GM23248 (cell line): Measurements from ENCODE around the gene PLEKHA5. TPM values are rescaled to one million over a fixed set of nuclear protein-coding genes. Genes with fewer than 3 reads are reported as not detected.

Source experiments
- DNase-seq: peaks from one replicate; pipeline ENCODE4 v3.0.0-alpha.2; 2015
- H2AFZ ChIP-seq: fragments of 200-600 bp; sonication (generic); 2 replicates; pipeline ENCODE4 v1.6.1; 2016; ENCODE audit warnings: antibody characterized with exemption
- H3F3A ChIP-seq: fragments of 200-600 bp; sonication (generic); 2 replicates; pipeline ENCODE4 v1.6.1; 2016; ENCODE audit warnings: mild to moderate bottlenecking, antibody characterized with exemption, mixed run types; ENCODE audit not compliant: insufficient read depth
- H3K27ac ChIP-seq: fragments of 200-600 bp; sonication (generic); 2 replicates; pipeline ENCODE4 v1.5.1; 2016; ENCODE audit warnings: mild to moderate bottlenecking
- H3K27me3 ChIP-seq: fragments of 200-600 bp; sonication (generic); replicated peaks from 2 replicates; pipeline ENCODE4 v1.6.1; 2016; ENCODE audit warnings: mild to moderate bottlenecking; ENCODE audit not compliant: insufficient read depth
- H3K36me3 ChIP-seq: fragments of 200-600 bp; sonication (generic); 2 replicates; pipeline ENCODE4 v1.6.1; 2016; ENCODE audit warnings: low read depth, mild to moderate bottlenecking
- H3K4me1 ChIP-seq: fragments of 200-600 bp; sonication (generic); 2 replicates; pipeline ENCODE4 v1.6.1; 2016; ENCODE audit warnings: mild to moderate bottlenecking; ENCODE audit not compliant: insufficient read depth
- H3K4me2 ChIP-seq: fragments of 200-600 bp; sonication (generic); one replicate; pipeline ENCODE4 v1.6.1; 2016; ENCODE audit warnings: mild to moderate bottlenecking; ENCODE audit not compliant: unreplicated experiment
- H3K4me3 ChIP-seq: fragments of 200-600 bp; sonication (generic); 2 replicates; pipeline ENCODE4 v1.5.1; 2016; ENCODE audit warnings: mild to moderate bottlenecking
- H3K79me2 ChIP-seq: fragments of 200-600 bp; sonication (generic); 2 replicates; pipeline ENCODE4 v1.6.1; 2016; ENCODE audit warnings: mild to moderate bottlenecking; ENCODE audit not compliant: insufficient read depth
- H3K9ac ChIP-seq: fragments of 200-600 bp; sonication (generic); 2 replicates; pipeline ENCODE4 v1.6.1; 2016; ENCODE audit warnings: mild to moderate bottlenecking
- H3K9me2 ChIP-seq: fragments of 200-600 bp; sonication (generic); 2 replicates; pipeline ENCODE4 v1.6.1; 2016; ENCODE audit warnings: mixed run types, mild to moderate bottlenecking, moderate library complexity; ENCODE audit not compliant: insufficient read depth
- H3K9me3 ChIP-seq: fragments of 200-600 bp; sonication (generic); one replicate; pipeline ENCODE4 v1.6.1; 2017; ENCODE audit warnings: low read depth
- H4K20me1 ChIP-seq: fragments of 200-600 bp; sonication (generic); 2 replicates; pipeline ENCODE4 v1.6.0; 2016; ENCODE audit not compliant: insufficient read depth
- EZH2 ChIP-seq: fragments of 200-600 bp; sonication (generic); IDR thresholded peaks from 2 replicates; pipeline ENCODE4 v1.6.1; 2018; ENCODE audit warnings: antibody characterized with exemption, mild to moderate bottlenecking; ENCODE audit not compliant: insufficient read depth, poor library complexity, severe bottlenecking
- EZH2phosphoT487 ChIP-seq: fragments of 200-600 bp; sonication (generic); IDR thresholded peaks from 2 replicates; pipeline ENCODE4 v1.6.1; 2018; ENCODE audit warnings: antibody characterized with exemption, moderate library complexity, mild to moderate bottlenecking, low read depth; ENCODE audit not compliant: insufficient read depth
- WGBS, 2 experiments: methylation state at CpG; one replicate each; pipeline ENCODE4 v1.1.6; 2015 to 2017; ENCODE audit warnings: low lambda C conversion rate in 2 of 2, low coverage in 1 of 2; ENCODE audit errors: missing lambda C conversion rate in 2 of 2; 5-methylcytosine and 5-hydroxymethylcytosine counted together
- in situ Hi-C: fragments of 300-500 bp; cut with MboI; formaldehyde crosslinking; loops from 2 replicates; pipeline ENCODE4 v1.15.0; 2020
- polyA plus RNA-seq: library from polyadenylated mRNA; unstranded; fragments of >200 nt; fragmentation: Nextera tagmentation; extraction: Ambion mirVana; gene quantifications from 2 replicates; pipeline ENCODE4 v1.2.1, GENCODE V29; 2016
- total RNA-seq: library from RNA; depleted of rRNA; stranded (reverse); fragments of >200 nt; shearing (Covaris generic); gene quantifications from 2 replicates; pipeline ENCODE4 v1.2.3, GENCODE V29; 2014

The PLEKHA5 gene
- total and polyA plus RNA-seq, 2 experiments from 2014 or later, result 10.0 to 12.1 TPM

GRCh38 chr12:19234171-19234704 lies 104.7 kb downstream of the PLEKHA5 start:
- Histone ChIP-seq H3K4me1 (peaks cover 29% of the 10 kb centered on the region), H3F3A (peaks cover 33% of the 10 kb centered on the region), H4K20me1 (no peaks in the 10 kb centered on the region), H3K9me3 (no peaks in the 10 kb centered on the region), H3K9me2 (no peaks in the 10 kb centered on the region), H3K9ac (peak overlapping the region; percentile 7; the same call in 1 of the 2 replicates), H3K4me3 (peak overlapping the region; percentile 13; the same call in 1 of the 2 replicates), H3K27ac (peak overlapping the region; percentile 51), H2AFZ (peak overlapping the region; percentile 47), H3K36me3 (no peaks in the 10 kb centered on the region), H3K4me2 (peak overlapping the region; percentile 48), H3K79me2 (peaks cover 12% of the 10 kb centered on the region; the same call in 1 of the 2 replicates), H3K27me3 (no peaks in the 10 kb centered on the region)
- 12 to 18% methylated on average over 3 of the region's 3 CpGs for WGBS, 2 experiments
- TF ChIP-seq EZH2 (no peak), EZH2phosphoT487 (no peak)
- peak; percentile 31 for DNase-seq
- in situ Hi-C loops, result no loop called here

- Histone ChIP-seq H3K4me3 (peak overlapping the region; percentile 13; the same call in 1 of the 2 replicates), H3K4me2 (peak overlapping the region; percentile 48), H3K27me3 (no peaks in the 10 kb centered on the region), H3K9me2 (no peaks in the 10 kb centered on the region), H4K20me1 (no peaks in the 10 kb centered on the region), H3K9ac (peak overlapping the region; percentile 7; the same call in 1 of the 2 replicates), H3K79me2 (peaks cover 12% of the 10 kb centered on the region; the same call in 1 of the 2 replicates), H3K4me1 (peaks cover 36% of the 10 kb centered on the region), H2AFZ (peak overlapping the region; percentile 47), H3F3A (peaks cover 41% of the 10 kb centered on the region), H3K9me3 (no peaks in the 10 kb centered on the region), H3K27ac (peak overlapping the region; percentile 51), H3K36me3 (no peaks in the 10 kb centered on the region)
- WGBS, 2 experiments, result 6 to 10% methylated on average over 2 of the region's 2 CpGs
- peak; percentile 52 for DNase-seq
- TF ChIP-seq EZH2phosphoT487, result no peak
- TF ChIP-seq EZH2, result no peak
- in situ Hi-C loops, result no loop called here
Observed at GRCh38 chr12:19234981-19235871, 105.7 kb downstream of the PLEKHA5 start.

GRCh38 chr12:19236656-19237055 lies 107.1 kb downstream of the PLEKHA5 start:
- Histone ChIP-seq H3K79me2 (peaks cover 15% of the 10 kb centered on the region; the same call in 1 of the 2 replicates), H2AFZ (no peak overlapping the region), H3K4me3 (no peak overlapping the region), H3K27ac (no peak overlapping the region), H3F3A (peaks cover 41% of the 10 kb centered on the region), H3K9me2 (no peaks in the 10 kb centered on the region), H4K20me1 (no peaks in the 10 kb centered on the region), H3K27me3 (no peaks in the 10 kb centered on the region), H3K4me2 (no peak overlapping the region), H3K36me3 (no peaks in the 10 kb centered on the region), H3K9ac (no peak overlapping the region), H3K9me3 (no peaks in the 10 kb centered on the region), H3K4me1 (peaks cover 36% of the 10 kb centered on the region)
- no peak for TF ChIP-seq EZH2phosphoT487
- no peak for TF ChIP-seq EZH2
- peak; percentile 42 for DNase-seq
- in situ Hi-C loops, result no loop called here
- WGBS, 2 experiments, result 56 to 64% methylated on average over 3 of the region's 3 CpGs

- H3K27ac ChIP-seq, result no peak overlapping the region
- H3K9ac ChIP-seq, result no peak overlapping the region
- no peak overlapping the region for H3K4me3 ChIP-seq
- peaks cover 43% of the 10 kb centered on the region for H3K4me1 ChIP-seq
- H3K9me3 ChIP-seq, result no peaks in the 10 kb centered on the region
- no peaks in the 10 kb centered on the region for H3K9me2 ChIP-seq
- peaks cover 5% of the 10 kb centered on the region; the same call in 1 of the 2 replicates for H3K79me2 ChIP-seq
- TF ChIP-seq EZH2 (no peak), EZH2phosphoT487 (no peak)
- H4K20me1 ChIP-seq, result no peaks in the 10 kb centered on the region
- no peak overlapping the region for H2AFZ ChIP-seq
- no peak overlapping the region for H3K4me2 ChIP-seq
- in situ Hi-C loops, result no loop called here
- no peak for DNase-seq
- WGBS, 2 experiments, result 98% methylated on average over 3 of the region's 3 CpGs
- no peaks in the 10 kb centered on the region for H3K36me3 ChIP-seq
- H3K27me3 ChIP-seq, result no peaks in the 10 kb centered on the region
- H3F3A ChIP-seq, result peaks cover 41% of the 10 kb centered on the region
Observed at GRCh38 chr12:19238540-19238939, 109.0 kb downstream of the PLEKHA5 start.
